Islet of Langerhans (tissue), 1 donor: ENCODE measurements around the gene GJB1.

Experiments
- FAIRE-seq: peaks from one replicate; lab custom pipeline; 2011; peaks lifted over from hg19 to GRCh38; lab: Jason Lieb, UNC

GJB1 gene

DNA sequence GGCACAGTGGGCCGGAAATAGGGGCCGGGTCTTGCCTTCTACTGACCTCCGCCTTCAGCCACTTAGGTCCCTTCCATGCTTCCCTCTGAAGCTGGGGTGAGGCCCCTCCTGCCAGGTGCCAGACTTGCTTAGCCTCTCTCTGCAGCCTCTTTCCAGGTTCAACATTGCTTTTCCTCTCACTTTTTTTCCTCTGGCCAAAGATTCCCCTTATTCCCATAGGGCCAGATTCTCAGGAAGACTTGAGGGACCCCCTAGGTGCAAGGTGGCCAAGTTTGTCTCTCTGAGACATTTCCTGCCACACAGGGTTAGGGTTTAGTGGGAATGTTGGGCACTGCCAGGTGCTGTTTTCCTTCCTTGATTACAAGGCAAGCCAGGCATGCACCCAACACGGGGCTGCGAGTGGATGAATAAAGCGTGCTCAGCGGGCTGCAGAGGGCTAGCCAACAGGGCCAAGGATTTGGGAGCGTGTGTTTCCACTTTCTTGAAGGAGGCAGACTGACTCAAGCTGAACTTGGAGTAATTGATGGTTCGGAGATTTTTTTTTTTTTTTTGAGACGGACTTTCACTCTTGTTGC is 7.6 kb upstream of the GJB1 start:
- no peak for FAIRE-seq

GRCh38 chrX:71216485-71216884 is 6.5 kb upstream of the GJB1 start:
- peak; percentile 89 for FAIRE-seq

DNA sequence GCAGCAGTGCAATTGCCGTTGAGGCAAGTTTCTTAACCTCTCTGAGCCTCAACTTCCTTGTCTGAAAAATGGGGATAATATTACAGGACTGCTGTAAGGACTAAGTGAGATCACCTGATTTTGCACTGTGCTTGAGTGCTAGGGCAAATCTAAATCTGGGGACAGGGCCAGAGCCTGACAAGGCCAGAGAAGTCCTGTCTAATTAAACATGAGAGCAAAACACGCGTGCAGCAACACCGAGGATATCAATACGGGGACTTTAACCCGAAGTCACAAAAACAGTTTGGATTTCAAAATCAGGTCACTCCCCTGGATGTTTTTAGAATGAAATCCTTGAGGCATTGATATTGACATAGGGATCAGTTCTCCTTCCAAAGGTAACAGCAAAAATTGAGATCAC is 5.7 kb upstream of the GJB1 start:
- FAIRE-seq: no peak

GRCh38 chrX:71221145-71221544 is 1.9 kb upstream of the GJB1 start:
- no peak for FAIRE-seq

DNA sequence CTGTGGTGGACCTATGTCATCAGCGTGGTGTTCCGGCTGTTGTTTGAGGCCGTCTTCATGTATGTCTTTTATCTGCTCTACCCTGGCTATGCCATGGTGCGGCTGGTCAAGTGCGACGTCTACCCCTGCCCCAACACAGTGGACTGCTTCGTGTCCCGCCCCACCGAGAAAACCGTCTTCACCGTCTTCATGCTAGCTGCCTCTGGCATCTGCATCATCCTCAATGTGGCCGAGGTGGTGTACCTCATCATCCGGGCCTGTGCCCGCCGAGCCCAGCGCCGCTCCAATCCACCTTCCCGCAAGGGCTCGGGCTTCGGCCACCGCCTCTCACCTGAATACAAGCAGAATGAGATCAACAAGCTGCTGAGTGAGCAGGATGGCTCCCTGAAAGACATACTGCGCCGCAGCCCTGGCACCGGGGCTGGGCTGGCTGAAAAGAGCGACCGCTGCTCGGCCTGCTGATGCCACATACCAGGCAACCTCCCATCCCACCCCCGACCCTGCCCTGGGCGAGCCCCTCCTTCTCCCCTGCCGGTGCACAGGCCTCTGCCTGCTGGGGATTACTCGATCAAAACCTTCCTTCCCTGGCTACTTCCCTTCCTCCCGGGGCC is 1.2 kb downstream of the GJB1 start:
- FAIRE-seq: no peak

DNA sequence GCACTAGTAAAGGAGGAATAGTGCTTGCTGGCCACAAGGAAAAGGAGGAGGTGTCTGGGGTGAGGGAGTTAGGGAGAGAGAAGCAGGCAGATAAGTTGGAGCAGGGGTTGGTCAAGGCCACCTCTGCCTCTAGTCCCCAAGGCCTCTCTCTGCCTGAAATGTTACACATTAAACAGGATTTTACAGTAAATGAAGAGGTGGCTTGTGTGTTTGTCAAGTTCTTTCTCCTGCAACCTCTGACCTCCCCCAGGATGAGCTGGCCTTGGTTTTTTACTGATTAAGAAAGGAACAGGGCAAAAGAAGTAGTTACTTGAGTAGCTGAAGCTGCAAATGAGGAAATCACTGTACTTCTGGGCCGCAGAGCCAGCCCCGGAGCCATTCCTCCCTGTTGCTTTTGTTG is 2.0 kb downstream of the GJB1 start:
- FAIRE-seq: no peak

DNA sequence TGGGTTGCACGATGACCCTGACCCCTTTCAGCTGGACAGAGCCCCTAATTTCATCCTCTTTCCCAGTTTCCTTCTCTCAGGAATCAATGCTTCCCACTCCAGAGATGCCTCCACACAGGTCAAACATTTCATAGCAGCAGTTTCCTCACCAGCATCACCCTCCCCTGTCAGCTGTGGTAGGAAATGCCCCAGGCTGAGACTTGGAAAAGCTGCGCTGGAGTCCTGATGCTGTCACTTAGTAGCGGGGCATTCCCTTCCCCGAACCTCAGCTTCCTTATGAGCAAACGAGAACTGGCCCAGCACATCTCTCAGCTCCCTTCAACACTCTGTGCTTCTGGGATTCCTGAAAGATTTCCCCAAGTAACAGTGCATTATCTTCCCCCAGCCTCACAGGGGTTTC is 2.7 kb downstream of the GJB1 start:
- FAIRE-seq: no peak

- peak; percentile 92 for FAIRE-seq
Observed at GRCh38 chrX:71227370-71228062, 4.5 kb downstream of the GJB1 start.

DNA sequence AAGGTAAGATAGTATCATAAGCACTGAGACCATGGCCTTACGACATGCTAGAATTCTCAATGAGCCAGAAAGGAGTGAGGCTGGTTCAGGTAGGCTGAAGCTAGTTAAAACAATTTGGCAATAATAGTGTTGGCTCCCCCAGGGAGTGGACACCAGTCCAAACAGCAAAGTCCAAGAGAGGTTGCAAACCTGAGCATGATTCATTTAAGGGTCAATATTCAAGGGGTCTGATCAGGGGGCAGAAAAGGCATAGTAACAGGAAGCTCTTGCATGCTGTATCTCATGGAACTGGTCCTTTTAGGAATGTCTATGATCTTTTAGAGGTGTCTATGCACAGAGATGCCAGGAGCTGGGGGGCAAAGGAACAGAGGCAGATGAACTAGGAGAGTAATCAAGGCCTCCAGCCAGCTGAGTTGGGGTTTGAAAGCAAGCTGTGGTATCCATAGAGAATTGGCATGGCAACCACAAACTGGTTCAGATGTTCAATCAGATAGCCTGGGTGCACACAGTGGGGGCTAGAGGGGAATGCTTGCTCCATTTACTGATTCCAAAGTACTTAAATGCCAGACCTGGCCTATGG is 5.1 kb downstream of the GJB1 start:
- no peak for FAIRE-seq

DNA sequence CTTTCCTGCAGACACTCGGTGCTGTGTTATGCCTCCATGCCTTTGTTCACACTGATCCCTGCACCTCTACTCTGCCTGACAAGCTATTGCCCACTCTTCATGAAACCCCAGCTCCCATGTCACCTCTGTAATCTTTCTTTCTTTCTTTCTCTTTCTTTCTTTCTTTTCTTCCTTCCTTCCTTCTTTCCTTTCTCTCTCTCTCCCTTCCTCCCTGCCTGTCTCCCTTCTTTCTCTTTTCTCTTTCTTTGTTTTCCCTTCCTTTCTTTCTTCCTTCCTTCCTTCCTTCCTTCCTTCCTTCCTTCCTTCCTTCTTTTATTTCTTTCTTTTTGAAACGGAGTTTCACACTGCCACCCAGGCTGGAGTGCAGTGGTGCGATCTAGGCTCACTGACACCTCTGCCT is 12.5 kb downstream of the GJB1 start:
- FAIRE-seq: no peak

DNA sequence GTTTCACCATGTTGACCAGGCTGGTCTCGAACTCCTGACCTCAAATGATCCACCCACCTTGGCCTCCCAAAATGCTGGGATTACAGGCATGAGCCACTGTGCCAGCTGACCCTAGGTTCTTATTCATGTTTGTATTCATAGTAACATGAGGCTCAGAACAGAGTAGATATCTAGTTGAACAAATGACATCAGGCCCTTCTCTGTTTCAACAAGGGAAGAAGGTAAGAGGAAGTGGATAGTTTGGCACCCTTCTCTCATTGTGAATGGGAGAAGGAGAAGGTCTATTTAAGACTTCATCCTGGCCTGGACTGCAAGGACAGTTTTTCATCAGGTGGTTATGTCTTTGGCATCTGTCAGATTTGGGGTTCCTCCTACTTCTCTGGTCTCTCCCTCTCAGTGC is 13.8 kb downstream of the GJB1 start:
- FAIRE-seq: no peak

GRCh38 chrX:71239781-71240180 is 16.8 kb downstream of the GJB1 start:
- FAIRE-seq: no peak

GRCh38 chrX:71241301-71241700 is 18.3 kb downstream of the GJB1 start:
- FAIRE-seq: no peak

DNA sequence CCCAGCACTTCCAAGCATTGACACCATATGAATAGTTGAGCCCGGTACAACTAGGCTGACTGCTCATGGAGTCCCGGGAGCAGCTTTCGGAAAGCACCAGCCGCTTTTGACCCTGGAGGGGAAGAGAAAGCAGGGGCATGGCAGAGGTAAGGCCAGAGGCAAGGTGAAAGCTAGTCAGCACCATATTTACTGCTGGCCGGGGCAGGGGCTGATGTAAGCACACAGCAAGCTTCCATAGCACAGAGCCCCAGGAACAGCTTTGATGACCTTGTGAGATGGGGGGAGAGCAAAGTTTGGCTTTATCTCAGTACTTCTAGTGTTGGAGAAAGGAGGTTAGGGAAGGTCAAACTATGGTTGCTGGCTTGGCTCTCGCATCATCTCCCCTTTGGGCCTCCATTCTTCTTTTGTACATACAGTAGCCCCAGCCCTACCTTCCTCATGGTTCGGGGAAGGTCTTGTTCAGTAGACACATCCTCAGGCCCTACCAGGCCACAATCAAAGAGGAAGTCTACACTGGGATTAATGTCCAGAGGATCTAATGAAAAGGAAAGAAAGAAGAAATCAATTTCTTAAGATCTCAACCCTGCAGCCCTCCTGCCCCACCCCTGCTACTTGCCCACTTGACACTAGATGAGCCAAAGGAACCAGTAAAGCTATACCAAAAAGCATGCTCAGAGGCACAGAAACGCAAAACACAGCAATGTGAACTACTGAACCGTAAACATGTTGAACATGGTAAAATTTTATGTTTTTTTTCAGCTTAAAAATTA is 21.5 kb downstream of the GJB1 start:
- no peak for FAIRE-seq

- no peak for FAIRE-seq
Observed at GRCh38 chrX:71245159-71245558, 22.1 kb downstream of the GJB1 start.

GRCh38 chrX:71250841-71251240 is 27.8 kb downstream of the GJB1 start:
- no peak for FAIRE-seq

- no peak for FAIRE-seq
Observed at GRCh38 chrX:71251466-71251973, 28.5 kb downstream of the GJB1 start.

DNA sequence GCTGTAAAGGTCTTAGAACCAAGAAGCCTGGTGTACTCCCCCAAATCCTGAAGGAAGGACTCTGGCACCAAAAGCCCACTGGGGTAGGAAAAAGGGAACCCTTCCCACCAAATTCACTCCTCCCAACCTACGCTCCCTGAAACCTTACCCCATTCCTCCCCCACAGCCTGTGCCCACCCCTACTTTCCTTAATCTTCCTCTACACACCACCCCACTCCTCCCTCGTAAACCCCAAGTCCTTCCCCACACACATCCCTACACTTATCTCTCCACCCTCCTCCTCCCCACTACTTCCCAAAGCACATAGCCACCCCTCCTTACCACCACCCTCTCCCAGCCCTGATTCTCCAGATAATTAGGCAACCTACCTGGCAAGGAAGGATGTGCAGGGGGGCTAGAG is 29.2 kb downstream of the GJB1 start:
- FAIRE-seq: no peak

DNA sequence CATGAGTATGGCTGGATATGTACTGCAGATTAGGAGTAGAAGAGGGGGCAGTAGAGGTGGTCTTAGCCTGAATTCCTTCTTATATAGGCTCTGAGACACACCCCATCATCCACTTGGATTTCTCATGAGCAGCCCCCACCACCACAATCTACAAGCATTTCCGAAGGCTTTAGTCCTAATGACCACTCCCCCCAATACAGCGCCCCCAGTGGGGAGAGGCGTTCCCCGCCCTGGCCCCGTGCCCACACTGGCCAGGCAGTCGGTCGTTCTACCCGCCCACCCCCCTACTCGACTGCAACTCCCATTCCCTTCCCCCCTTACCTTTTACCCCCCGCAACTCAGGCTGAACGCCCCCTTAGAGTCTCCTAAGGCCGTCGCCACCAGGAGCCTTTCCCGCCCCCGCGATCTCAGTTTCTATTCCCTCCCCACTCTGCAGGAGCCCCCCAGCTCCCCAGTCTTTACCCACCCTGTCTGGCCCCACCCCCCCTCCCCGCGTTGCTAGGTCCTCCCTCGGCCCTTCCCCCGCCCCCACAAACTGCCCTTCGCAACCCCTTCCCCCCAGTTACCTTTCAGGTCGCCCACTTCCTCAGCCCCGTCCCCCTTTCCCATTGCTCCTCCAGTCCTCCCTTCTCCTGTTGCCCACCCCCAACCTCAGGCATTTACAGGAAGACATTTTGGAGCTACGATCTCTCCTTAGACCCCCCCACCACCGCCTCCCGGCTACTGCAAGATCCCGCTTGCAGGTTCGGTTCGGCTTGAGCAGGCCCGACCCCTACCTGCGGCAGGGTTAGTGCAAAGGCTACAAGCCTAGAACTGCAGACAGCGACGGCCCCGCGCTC is 30.4 kb downstream of the GJB1 start:
- no peak for FAIRE-seq

- no peak for FAIRE-seq
Observed at GRCh38 chrX:71254092-71254963, 31.3 kb downstream of the GJB1 start, which contains the start of gene ZMYM3. Gene ZMYM3 (minus strand): TSS chrX:71254140. CDS start chrX:71253255, 885 bp downstream.

DNA sequence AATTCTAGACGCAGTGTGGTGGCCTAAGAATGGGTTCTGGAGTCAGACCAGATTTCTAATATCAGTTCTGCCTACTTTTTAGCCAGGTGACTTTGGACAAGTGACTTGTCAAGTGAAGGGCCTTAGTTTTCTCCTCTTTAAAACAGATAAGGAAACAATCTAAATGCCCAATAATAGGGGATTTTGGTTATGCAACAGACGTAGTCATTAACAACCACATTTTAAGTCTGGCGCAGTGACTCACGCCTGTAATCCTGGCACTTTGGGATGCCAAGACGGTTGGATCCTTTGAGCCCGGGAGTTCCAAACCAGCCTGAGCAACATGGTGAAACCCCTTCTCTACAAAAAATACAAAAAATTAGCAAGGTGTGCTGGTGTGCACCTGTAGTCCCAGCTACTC is 33.0 kb downstream of the GJB1 start:
- no peak for FAIRE-seq
